Measurements from ENCODE around the gene GDPD4.

- TF ChIP-seq CTCF (IDR thresholded peaks at IDR 0.05 in 8 of 11, conservative IDR thresholded peaks at IDR 0.05 in 3 of 11) = no peak
- TF ChIP-seq POLR2A (IDR thresholded peaks at IDR 0.05) = no peak
- no peak for TF ChIP-seq POLR2AphosphoS5 (IDR thresholded peaks at IDR 0.05)
These were observed 1.9 kb downstream of the GDPD4 start for GRCh38 chr11:77299528-77299993.

All from spleen (tissue), 7 donors.